Measurements from ENCODE around the gene SYNJ2.

The SYNJ2 gene

DNA sequence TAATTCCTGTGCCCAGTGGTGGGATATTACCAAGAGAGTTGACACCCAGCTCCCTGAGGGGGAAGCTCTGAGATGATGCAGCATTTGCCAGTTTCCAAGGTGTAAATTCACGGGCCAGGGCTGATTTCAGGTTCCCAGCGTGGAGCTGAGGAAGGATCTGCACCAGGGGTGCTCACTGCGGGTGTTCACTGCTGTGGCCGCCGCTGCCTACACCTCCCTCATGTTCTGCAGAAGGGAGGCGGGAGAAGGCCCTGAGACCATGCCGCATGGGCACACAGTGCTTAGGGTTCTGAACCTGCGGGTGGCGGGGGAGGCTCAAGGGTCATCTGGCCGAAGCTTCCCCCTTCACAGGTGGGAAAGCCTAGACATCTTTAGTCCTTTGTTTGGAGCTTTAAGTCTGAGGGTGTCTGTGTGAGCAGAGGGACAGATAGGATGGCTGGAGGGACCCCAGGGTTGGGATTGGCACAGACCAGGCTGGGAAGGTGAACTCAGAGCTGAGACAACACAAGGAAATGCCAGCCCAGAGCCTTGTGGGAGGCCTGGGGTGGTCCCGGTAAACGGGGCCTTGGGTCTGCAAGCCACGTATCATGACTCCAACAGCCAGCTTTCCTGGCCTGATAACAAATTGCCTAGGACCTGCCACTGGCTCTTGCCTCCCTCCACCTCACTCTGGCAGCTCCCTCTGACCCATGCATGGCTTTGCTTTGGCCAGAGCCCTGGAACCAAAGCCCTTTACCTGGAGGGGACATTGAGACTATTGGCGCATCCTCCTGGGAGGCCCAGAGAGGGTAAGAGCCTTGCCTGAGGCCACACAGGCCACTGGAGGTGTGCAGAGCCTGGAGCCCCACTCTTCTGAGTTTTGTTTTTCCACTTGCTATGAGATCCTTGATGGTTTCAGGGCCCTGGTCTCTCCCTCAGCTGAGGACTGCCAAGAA, 40.4 kb downstream of the SYNJ2 start:
- H2AFZ ChIP-seq (ENCODE audit: low read depth): no peak overlapping the region
- H3K27ac ChIP-seq: no peak overlapping the region
- H4K20me1 ChIP-seq (ENCODE audit: insufficient read depth): no peaks in the 10 kb centered on the region
- no peak overlapping the region for H3K4me3 ChIP-seq (IDR thresholded peaks at IDR 0.05; ENCODE audit: insufficient read depth, low read depth, low read length)
- no peak overlapping the region for H3K9ac ChIP-seq
- no peaks in the 10 kb centered on the region for H3K36me3 ChIP-seq (ENCODE audit: insufficient read depth)
- H3K79me2 ChIP-seq (ENCODE audit: insufficient read depth, low read depth): no peaks in the 10 kb centered on the region
- no peaks in the 10 kb centered on the region for H3K4me1 ChIP-seq (ENCODE audit: low read depth, poor library complexity, severe bottlenecking)
- H3K27me3 ChIP-seq (ENCODE audit: insufficient read depth, low read depth): no peaks in the 10 kb centered on the region
- no peak overlapping the region for H3K4me2 ChIP-seq
- no peak for TF ChIP-seq CTCF (conservative IDR thresholded peaks at IDR 0.05; ENCODE audit: low read depth, low read length)

DNA sequence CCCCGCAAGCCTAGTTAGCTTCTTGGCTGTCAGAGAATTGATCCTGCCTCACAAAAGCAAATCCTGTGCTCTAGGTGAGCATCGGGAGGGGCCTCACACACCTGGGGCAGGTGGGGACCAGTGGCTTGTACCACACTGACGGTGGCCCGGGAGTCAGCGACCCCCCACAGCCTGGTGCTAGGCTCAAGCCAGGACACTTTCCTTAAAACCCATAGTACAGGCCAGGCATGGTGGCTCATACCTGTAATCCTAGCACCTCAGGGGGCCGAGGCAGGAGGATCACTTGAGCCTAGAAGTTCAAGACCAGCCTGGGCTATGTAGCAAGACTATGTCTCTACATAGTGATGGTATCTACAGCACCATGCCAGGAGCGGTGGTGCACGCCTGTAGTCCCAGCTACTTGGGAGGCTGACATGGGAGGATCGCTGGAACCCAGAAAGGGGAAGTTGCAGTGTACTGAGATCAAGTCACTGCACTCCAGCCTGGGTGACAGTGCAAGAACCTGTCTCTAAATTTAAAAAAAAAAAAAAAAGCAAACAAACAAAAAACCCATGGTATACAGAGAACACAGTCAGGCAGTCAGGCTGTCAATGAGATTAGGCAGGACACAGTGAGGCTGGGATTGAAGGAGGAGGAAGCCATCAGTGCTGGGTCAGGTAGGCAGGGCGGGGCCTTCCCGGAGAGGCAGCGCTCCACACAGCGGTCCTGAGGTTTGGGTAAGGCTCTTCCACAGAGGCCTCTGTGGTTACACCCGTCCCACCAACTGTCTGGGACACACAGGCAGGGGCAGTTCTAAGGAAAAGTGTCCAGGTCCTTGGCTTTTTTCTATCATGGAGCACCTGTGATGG, 41.3 kb downstream of the SYNJ2 start:
- Histone ChIP-seq H4K20me1 (ENCODE audit: insufficient read depth) (no peaks in the 10 kb centered on the region), H3K4me2 (no peak overlapping the region), H3K9ac (no peak overlapping the region), H3K79me2 (ENCODE audit: insufficient read depth, low read depth) (no peaks in the 10 kb centered on the region), H3K4me1 (ENCODE audit: low read depth, poor library complexity, severe bottlenecking) (no peaks in the 10 kb centered on the region), H3K27me3 (ENCODE audit: insufficient read depth, low read depth) (no peaks in the 10 kb centered on the region), H2AFZ (ENCODE audit: low read depth) (no peak overlapping the region), H3K36me3 (ENCODE audit: insufficient read depth) (no peaks in the 10 kb centered on the region), H3K27ac (no peak overlapping the region), H3K4me3 (IDR thresholded peaks at IDR 0.05; ENCODE audit: insufficient read depth, low read depth, low read length) (no peak overlapping the region)
- TF ChIP-seq CTCF (conservative IDR thresholded peaks at IDR 0.05; ENCODE audit: low read depth, low read length): no peak

- H3K79me2 ChIP-seq (ENCODE audit: insufficient read depth, low read depth): no peaks in the 10 kb centered on the region
- H3K27ac ChIP-seq: no peak overlapping the region
- no peaks in the 10 kb centered on the region for H3K36me3 ChIP-seq (ENCODE audit: insufficient read depth)
- no peak overlapping the region for H3K9ac ChIP-seq
- H3K4me2 ChIP-seq: no peak overlapping the region
- TF ChIP-seq CTCF (conservative IDR thresholded peaks at IDR 0.05; ENCODE audit: low read depth, low read length): no peak
- H4K20me1 ChIP-seq (ENCODE audit: insufficient read depth): no peaks in the 10 kb centered on the region
- H3K27me3 ChIP-seq (ENCODE audit: insufficient read depth, low read depth): no peaks in the 10 kb centered on the region
- no peaks in the 10 kb centered on the region for H3K4me1 ChIP-seq (ENCODE audit: low read depth, poor library complexity, severe bottlenecking)
- H3K4me3 ChIP-seq (IDR thresholded peaks at IDR 0.05; ENCODE audit: insufficient read depth, low read depth, low read length): no peak overlapping the region
- no peak overlapping the region for H2AFZ ChIP-seq (ENCODE audit: low read depth)
These were observed 41.9 kb downstream of the SYNJ2 start for GRCh38 chr6:158023597-158023939.

DNA sequence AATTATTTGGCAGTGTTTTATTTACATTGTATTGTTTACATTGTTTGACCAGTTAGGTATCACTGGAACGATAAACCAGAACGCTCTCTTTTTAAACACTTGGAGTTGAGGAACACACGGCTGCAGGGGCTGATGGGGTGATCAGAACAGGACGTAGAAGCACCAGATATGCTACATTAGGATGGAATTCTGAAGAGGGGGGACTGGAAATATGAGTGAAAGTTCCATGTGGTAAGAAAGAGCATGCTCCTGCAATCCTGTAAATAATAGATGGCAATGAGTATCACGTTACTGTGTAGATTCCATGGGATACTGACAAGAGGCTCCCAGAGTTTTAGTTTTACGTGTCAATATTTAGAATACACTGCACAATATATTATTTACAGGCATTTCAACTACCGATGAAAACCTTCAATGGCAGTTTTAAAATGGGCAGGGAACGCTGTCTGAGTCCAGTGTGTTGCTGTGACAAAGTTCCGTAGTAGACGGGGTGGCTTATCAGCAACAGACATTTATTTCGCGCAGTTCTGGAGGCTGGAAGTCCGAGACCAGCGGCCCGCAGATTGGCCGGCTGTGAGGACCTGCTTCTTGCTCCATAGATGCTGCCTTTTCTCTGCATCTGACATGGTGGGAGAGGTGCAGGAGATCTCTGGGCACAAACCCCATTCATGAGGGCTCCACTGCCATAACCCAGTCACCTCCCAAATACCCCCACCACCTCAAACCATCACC, 43.1 kb downstream of the SYNJ2 start:
- Histone ChIP-seq H3K27me3 (ENCODE audit: insufficient read depth, low read depth) (no peaks in the 10 kb centered on the region), H3K27ac (no peak overlapping the region), H2AFZ (ENCODE audit: low read depth) (no peak overlapping the region), H3K4me3 (IDR thresholded peaks at IDR 0.05; ENCODE audit: insufficient read depth, low read depth, low read length) (no peak overlapping the region), H3K4me1 (ENCODE audit: low read depth, poor library complexity, severe bottlenecking) (no peaks in the 10 kb centered on the region), H3K4me2 (no peak overlapping the region), H3K9ac (no peak overlapping the region), H4K20me1 (ENCODE audit: insufficient read depth) (no peaks in the 10 kb centered on the region), H3K36me3 (ENCODE audit: insufficient read depth) (no peaks in the 10 kb centered on the region), H3K79me2 (ENCODE audit: insufficient read depth, low read depth) (no peaks in the 10 kb centered on the region)
- no peak for TF ChIP-seq CTCF (conservative IDR thresholded peaks at IDR 0.05; ENCODE audit: low read depth, low read length)
